ENCODE results near the gene ITIH1. TPM values are rescaled to one million over a fixed set of nuclear protein-coding genes. Genes with fewer than 3 reads are reported as not detected.

The ITIH1 gene
- total RNA-seq, 1 experiment from 2014 or later, result not detected

DNA sequence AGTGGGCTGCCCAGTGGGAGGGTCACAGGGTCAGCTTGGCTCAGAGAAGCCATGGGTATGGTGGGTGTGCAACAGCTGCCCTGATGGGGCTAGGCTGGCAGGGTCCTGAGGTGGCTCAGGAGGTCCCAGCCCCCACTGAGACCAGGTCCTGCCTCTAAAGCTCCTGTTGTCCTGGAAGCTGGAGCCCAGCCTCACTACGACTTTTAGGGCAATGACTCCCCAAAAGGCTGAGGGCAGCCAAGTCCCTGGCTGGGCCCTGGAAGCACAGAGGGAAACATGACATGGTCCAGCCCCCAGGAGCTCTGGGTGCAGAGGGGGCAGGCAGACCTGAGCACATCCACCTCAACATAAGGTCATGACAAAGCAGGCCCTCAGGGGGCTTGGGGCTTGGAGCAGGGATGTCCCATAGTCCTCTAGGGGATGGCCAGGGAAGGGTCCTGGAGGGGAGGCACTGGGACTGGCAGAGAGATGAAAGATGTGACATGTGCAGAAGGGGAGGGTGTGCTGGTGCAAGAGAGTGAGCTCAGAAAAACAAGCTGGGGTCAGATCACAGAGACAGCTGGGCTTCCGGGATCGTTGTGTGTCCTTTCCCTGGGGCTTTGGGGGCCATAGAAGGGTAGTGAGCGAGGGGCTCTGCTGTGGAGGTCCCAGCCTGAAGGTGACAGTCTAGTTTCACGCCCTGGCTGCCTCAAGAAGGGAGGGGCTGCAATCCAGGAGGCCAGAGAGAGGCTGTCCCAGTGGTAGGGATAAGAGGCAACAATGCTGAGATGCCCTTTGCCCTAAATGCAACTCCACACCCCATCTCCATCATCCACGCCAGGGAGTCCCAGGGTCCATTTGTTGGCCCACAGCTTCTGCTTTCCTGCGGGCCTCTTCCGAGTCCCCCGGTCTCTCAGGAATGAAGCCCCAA lies 16.6 kb downstream of the ITIH1 start:
- TF ChIP-seq, protein P1, sequence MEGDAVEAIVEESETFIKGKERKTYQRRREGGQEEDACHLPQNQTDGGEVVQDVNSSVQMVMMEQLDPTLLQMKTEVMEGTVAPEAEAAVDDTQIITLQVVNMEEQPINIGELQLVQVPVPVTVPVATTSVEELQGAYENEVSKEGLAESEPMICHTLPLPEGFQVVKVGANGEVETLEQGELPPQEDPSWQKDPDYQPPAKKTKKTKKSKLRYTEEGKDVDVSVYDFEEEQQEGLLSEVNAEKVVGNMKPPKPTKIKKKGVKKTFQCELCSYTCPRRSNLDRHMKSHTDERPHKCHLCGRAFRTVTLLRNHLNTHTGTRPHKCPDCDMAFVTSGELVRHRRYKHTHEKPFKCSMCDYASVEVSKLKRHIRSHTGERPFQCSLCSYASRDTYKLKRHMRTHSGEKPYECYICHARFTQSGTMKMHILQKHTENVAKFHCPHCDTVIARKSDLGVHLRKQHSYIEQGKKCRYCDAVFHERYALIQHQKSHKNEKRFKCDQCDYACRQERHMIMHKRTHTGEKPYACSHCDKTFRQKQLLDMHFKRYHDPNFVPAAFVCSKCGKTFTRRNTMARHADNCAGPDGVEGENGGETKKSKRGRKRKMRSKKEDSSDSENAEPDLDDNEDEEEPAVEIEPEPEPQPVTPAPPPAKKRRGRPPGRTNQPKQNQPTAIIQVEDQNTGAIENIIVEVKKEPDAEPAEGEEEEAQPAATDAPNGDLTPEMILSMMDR (conservative IDR thresholded peaks at IDR 0.05; ENCODE audit: low read depth, low read length), result no peak
- TF ChIP-seq EZH2 (IDR thresholded peaks at IDR 0.05; ENCODE audit: low read length, unreplicated experiment) (no peak), EZH2phosphoT487 (IDR thresholded peaks at IDR 0.05; ENCODE audit: borderline replicate concordance, low read length) (no peak)
- no peaks in the 10 kb centered on the region for H3K36me3 ChIP-seq (ENCODE audit: low read depth, low read length)
- H3K4me3 ChIP-seq (ENCODE audit: low read length), result no peak overlapping the region
- DNase-seq, result no peak
- no peaks in the 10 kb centered on the region for H3K9me2 ChIP-seq (replicated peaks; ENCODE audit: low read length)
- no peak overlapping the region for H2AFZ ChIP-seq (ENCODE audit: low read length)
- ChIA-PET POLR2A (ENCODE audit: unreplicated experiment) (no interaction called here), CTCF (no interaction called here)
- BruUV-seq (replicated peaks), result no TSS peak
- H3K79me2 ChIP-seq (ENCODE audit: low read length), result no peaks in the 10 kb centered on the region
- no peak overlapping the region for H3K27ac ChIP-seq (ENCODE audit: low read length)
- H3K4me2 ChIP-seq (ENCODE audit: low read length), result no peak overlapping the region
- no peaks in the 10 kb centered on the region for H3K9me3 ChIP-seq (ENCODE audit: low read length)
- intact Hi-C loops (cut with micrococcal nuclease), result no loop called here
- no peak for ATAC-seq
- H3K27me3 ChIP-seq (ENCODE audit: low read length), result no peaks in the 10 kb centered on the region
- H3F3A ChIP-seq (ENCODE audit: low read length, unreplicated experiment), result no peaks in the 10 kb centered on the region
- H3K4me1 ChIP-seq (ENCODE audit: insufficient read depth, low read length), result peaks cover 4% of the 10 kb centered on the region; the same call in 1 of the 2 replicates
- H4K20me1 ChIP-seq (ENCODE audit: low read length), result no peaks in the 10 kb centered on the region
- H3K9ac ChIP-seq (ENCODE audit: low read length), result no peak overlapping the region

DNA sequence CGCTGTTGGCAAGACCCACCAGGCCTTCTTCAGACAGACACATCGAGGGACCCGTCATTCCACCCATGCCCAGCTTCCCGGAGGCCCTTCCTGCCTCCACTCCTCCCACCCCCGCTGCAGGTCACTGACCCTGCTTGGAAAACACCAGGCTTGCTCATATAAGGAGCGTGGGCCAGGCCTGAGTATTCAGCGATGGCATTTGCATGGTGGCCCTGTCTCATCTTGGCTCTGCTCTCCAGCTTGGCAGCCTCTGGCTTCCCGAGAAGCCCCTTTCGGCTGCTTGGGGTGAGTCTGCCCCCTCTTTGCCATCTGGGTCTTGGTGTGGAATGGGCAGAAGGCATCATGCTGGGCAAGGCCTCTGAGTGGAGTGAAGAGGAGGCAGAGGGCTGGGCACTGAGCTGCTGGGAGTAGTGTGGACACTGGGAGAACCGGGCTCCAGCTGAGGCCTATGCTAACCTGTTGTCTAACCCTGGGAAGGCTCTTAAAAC lies 17.3 kb downstream of the ITIH1 start, which contains the start of gene ITIH3:
Gene ITIH3 (plus strand): TSS at position 185 of the 488 bp plus-strand sequence. CDS start 8 bp downstream, at position 193.
- ChIA-PET CTCF (no interaction called here), POLR2A (ENCODE audit: unreplicated experiment) (no interaction called here)
- DNase-seq (no peak), ATAC-seq (no peak)
- H3K27ac ChIP-seq (ENCODE audit: low read length), result no peak within 1 kb of the TSS
- H3K9ac ChIP-seq (ENCODE audit: low read length), result no peak within 1 kb of the TSS
- no peaks in the 10 kb centered on the region for H3K79me2 ChIP-seq (ENCODE audit: low read length)
- H4K20me1 ChIP-seq (ENCODE audit: low read length), result no peaks in the 10 kb centered on the region
- no peaks in the 10 kb centered on the region for H3K9me2 ChIP-seq (replicated peaks; ENCODE audit: low read length)
- no peaks in the 10 kb centered on the region for H3K36me3 ChIP-seq (ENCODE audit: low read depth, low read length)
- TF ChIP-seq EZH2phosphoT487 (IDR thresholded peaks at IDR 0.05; ENCODE audit: borderline replicate concordance, low read length), result no peak
- TF ChIP-seq, protein P1 (conservative IDR thresholded peaks at IDR 0.05; ENCODE audit: low read depth, low read length), result no peak
- no peak for TF ChIP-seq EZH2 (IDR thresholded peaks at IDR 0.05; ENCODE audit: low read length, unreplicated experiment)
- H3F3A ChIP-seq (ENCODE audit: low read length, unreplicated experiment), result no peaks in the 10 kb centered on the region
- no peak within 1 kb of the TSS for H2AFZ ChIP-seq (ENCODE audit: low read length)
- H3K4me2 ChIP-seq (ENCODE audit: low read length), result no peak within 1 kb of the TSS
- H3K4me1 ChIP-seq (ENCODE audit: insufficient read depth, low read length), result peaks cover 4% of the 10 kb centered on the region; the same call in 1 of the 2 replicates
- BruUV-seq (replicated peaks), result no TSS peak
- no peaks in the 10 kb centered on the region for H3K9me3 ChIP-seq (ENCODE audit: low read length)
- H3K27me3 ChIP-seq (ENCODE audit: low read length), result no peaks in the 10 kb centered on the region
- intact Hi-C loops (cut with micrococcal nuclease), result no loop called here
- no peak within 1 kb of the TSS for H3K4me3 ChIP-seq (ENCODE audit: low read length)

All from PC-3 (cell line).